GM21723 (cell line): ENCODE results near the gene PARP11.

Experiments
- ATAC-seq: cut with Tn5 transposase; IDR thresholded peaks from one replicate; pipeline ENCODE4 v1.9.1; 2021; ENCODE audit warnings: mild to moderate bottlenecking, moderate library complexity; ENCODE audit not compliant: unreplicated experiment

PARP11 gene

GRCh38 chr12:3775385-3776035, 97.7 kb downstream of the PARP11 start:
- ATAC-seq, result no peak

- ATAC-seq, result no peak
Measured at GRCh38 chr12:3772380-3772779, 100.8 kb downstream of the PARP11 start.

GRCh38 chr12:3771853-3772252, 101.3 kb downstream of the PARP11 start:
- no peak for ATAC-seq

GRCh38 chr12:3770891-3771290, 102.3 kb downstream of the PARP11 start:
- ATAC-seq, result no peak

- no peak for ATAC-seq
Measured at GRCh38 chr12:3768911-3769447, 104.2 kb downstream of the PARP11 start.

GRCh38 chr12:3761116-3761735, 112.0 kb downstream of the PARP11 start:
- no peak for ATAC-seq

GRCh38 chr12:3759878-3760277, 113.3 kb downstream of the PARP11 start:
- ATAC-seq, result no peak
